ENCODE measurements around the gene DSCAML1.
A peak's percentile ranks its signal among the peaks of the same experiment; 100 is the strongest.

Gene DSCAML1

GRCh38 chr11:117426297-117426685 is 370.7 kb downstream of the DSCAML1 start:
- no peak overlapping the region for H3K4me3 ChIP-seq (ENCODE audit: low read depth, low read length)
- DNase-seq (ENCODE audit: low read depth), result peak; percentile 64
- peak; percentile 99 for TF ChIP-seq CTCF (IDR thresholded peaks at IDR 0.05; ENCODE audit: insufficient read depth, low read depth, low read length, missing control alignments)

DNA sequence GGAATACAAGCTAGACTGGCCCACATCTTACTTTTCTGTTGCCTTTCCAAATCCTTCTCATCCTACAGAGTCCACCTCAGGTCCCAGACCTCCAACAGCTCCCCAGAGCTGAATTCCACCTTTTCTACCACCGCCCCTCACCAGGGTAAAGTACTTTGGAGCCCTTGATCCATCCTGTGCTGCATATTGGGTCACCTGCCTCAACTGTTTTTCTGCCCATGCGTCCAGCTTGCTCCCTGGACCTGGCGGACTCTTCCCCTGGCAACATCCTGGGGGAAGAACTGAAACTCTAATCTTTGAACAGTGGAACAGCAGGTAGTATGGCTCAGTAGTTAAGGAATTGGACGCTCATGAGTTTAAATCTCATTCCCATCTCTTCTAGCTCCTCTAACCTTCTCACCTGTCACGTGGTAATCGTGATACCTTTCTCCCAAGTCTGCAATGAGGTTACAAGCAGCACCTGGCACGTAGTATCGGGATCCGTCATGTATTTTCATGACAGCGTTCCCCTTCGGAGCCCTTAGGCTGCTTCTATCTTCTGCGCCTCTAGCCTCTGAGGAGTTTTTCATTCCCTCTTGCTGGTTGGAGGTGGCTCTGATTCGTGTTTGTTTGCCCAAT is 371.2 kb downstream of the DSCAML1 start:
- no peak overlapping the region for H3K4me3 ChIP-seq (ENCODE audit: low read depth, low read length)
- DNase-seq (ENCODE audit: low read depth), result no peak
- TF ChIP-seq CTCF (IDR thresholded peaks at IDR 0.05; ENCODE audit: insufficient read depth, low read depth, low read length, missing control alignments), result no peak

GRCh38 chr11:117424781-117425180 is 372.2 kb downstream of the DSCAML1 start:
- no peak for TF ChIP-seq CTCF (IDR thresholded peaks at IDR 0.05; ENCODE audit: insufficient read depth, low read depth, low read length, missing control alignments)
- H3K4me3 ChIP-seq (ENCODE audit: low read depth, low read length), result no peak overlapping the region
- DNase-seq (ENCODE audit: low read depth), result no peak

DNA sequence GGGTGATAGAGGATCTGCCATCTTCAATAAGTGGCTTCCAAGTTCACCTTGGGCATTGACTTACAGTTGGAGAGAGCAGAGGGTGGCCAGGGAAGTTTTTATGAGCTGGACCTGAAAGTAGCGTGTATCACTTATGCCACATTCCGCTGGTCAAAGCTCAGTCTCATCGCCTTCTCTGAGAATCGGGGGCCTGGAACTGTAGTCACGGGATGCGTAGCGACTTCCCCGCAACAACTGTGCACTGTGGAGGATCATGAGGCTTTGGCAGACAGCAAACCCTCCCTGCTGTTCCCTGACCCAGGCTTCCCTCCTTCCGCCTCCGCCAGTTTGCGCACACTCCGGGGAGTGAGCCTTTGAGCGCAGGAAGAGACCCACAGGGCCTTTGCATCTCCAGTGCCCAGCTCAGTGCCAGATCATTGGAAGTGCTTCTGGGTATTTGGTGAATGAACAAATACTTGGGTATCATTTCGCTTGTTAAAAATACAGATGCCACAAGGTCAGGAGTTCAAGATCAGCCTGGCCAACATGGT is 373.9 kb downstream of the DSCAML1 start:
- TF ChIP-seq CTCF (IDR thresholded peaks at IDR 0.05; ENCODE audit: insufficient read depth, low read depth, low read length, missing control alignments), result no peak

GRCh38 chr11:117421476-117421875 is 375.5 kb downstream of the DSCAML1 start:
- no peak for TF ChIP-seq CTCF (IDR thresholded peaks at IDR 0.05; ENCODE audit: insufficient read depth, low read depth, low read length, missing control alignments)
- H3K4me3 ChIP-seq (ENCODE audit: low read depth, low read length), result no peak overlapping the region
- no peak for DNase-seq (ENCODE audit: low read depth)

More for the DNA sequence above, 373.9 kb downstream of the DSCAML1 start:
- no peak for DNase-seq (ENCODE audit: low read depth)
- no peak overlapping the region for H3K4me3 ChIP-seq (ENCODE audit: low read depth, low read length)

- no peak overlapping the region for H3K4me3 ChIP-seq (ENCODE audit: low read depth, low read length)
- no peak for DNase-seq (ENCODE audit: low read depth)
- no peak for TF ChIP-seq CTCF (IDR thresholded peaks at IDR 0.05; ENCODE audit: insufficient read depth, low read depth, low read length, missing control alignments)
These were observed 376.0 kb downstream of the DSCAML1 start for GRCh38 chr11:117421041-117421440.

- no peak for DNase-seq (ENCODE audit: low read depth)
- no peak overlapping the region for H3K4me3 ChIP-seq (ENCODE audit: low read depth, low read length)
These were observed 376.4 kb downstream of the DSCAML1 start for GRCh38 chr11:117420598-117420997.

More at GRCh38 chr11:117420598-117420997, 376.4 kb downstream of the DSCAML1 start:
- no peak for TF ChIP-seq CTCF (IDR thresholded peaks at IDR 0.05; ENCODE audit: insufficient read depth, low read depth, low read length, missing control alignments)

All from GM12865 (cell line).